GM20000 (cell line): ENCODE data around the gene DDI2.

Experiments
- DNase-seq: peaks from one replicate; pipeline ENCODE4 v3.0.0; 2012; ENCODE audit warnings: low spot score
- CTCF ChIP-seq: IDR thresholded peaks from 2 replicates; pipeline ENCODE4 v1.5.1; 2012; ENCODE audit warnings: mild to moderate bottlenecking, control low read depth; ENCODE audit errors: extremely low read depth, missing control alignments

DDI2 gene

GRCh38 chr1:15621975-15622374 lies 4.7 kb downstream of the DDI2 start:
- no peak for TF ChIP-seq CTCF

GRCh38 chr1:15622712-15623373 lies 5.6 kb downstream of the DDI2 start:
- no peak for DNase-seq

More at GRCh38 chr1:15621975-15622374, 4.7 kb downstream of the DDI2 start:
- no peak for DNase-seq

GRCh38 chr1:15623435-15623834 lies 6.2 kb downstream of the DDI2 start:
- DNase-seq, result no peak
- TF ChIP-seq CTCF, result no peak

More at GRCh38 chr1:15622712-15623373, 5.6 kb downstream of the DDI2 start:
- TF ChIP-seq CTCF, result no peak

GRCh38 chr1:15624133-15624714 lies 7.0 kb downstream of the DDI2 start:
- TF ChIP-seq CTCF, result no peak
- no peak for DNase-seq

GRCh38 chr1:15625056-15625917 lies 8.0 kb downstream of the DDI2 start:
- no peak for DNase-seq
- TF ChIP-seq CTCF, result no peak

- TF ChIP-seq CTCF, result no peak
- no peak for DNase-seq
Measured at GRCh38 chr1:15626269-15626950, 9.2 kb downstream of the DDI2 start.
